HG02870 (cell line): ENCODE results near the gene GLYAT.
A peak's percentile ranks its signal among the peaks of the same experiment; 100 is the strongest.
"Not testable (repeated sequence)": the region's sequence is repeated elsewhere in the genome, so short reads cannot be mapped to it uniquely, and the experiment has no call there.

ENCODE experiments used
- ATAC-seq: cut with Tn5 transposase; IDR thresholded peaks from one replicate; pipeline ENCODE4 v1.9.1; 2021; ENCODE audit warnings: mild to moderate bottlenecking, moderate library complexity; ENCODE audit not compliant: unreplicated experiment

The GLYAT gene

GRCh38 chr11:58744988-58745704, 13.4 kb upstream of the GLYAT start:
- no peak for ATAC-seq

- no peak for ATAC-seq
Measured at GRCh38 chr11:58742981-58743880, 11.5 kb upstream of the GLYAT start.

DNA sequence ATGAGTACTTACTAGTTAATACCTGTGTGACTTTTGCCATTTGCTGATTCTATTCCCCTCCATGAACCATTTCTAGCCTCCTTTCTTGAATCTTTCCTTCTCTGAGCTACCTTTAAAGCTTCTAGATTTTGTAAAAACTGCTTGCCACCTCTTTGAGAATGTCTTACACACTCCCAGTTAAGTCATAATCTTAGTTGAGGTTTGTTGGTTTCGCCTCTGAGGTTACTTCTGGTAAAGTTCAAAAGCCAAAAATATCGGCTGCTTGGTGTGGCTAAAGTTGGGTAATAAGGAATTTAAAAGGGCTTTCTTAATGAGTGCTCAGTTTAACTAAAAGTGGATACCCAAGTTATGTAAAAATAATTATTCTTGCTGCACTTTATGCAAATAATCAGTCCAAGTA, 10.4 kb upstream of the GLYAT start:
- ATAC-seq, result peak; percentile 79

GRCh38 chr11:58741127-58741526, 9.4 kb upstream of the GLYAT start:
- ATAC-seq, result no peak

GRCh38 chr11:58740447-58740846, 8.7 kb upstream of the GLYAT start:
- no peak for ATAC-seq

DNA sequence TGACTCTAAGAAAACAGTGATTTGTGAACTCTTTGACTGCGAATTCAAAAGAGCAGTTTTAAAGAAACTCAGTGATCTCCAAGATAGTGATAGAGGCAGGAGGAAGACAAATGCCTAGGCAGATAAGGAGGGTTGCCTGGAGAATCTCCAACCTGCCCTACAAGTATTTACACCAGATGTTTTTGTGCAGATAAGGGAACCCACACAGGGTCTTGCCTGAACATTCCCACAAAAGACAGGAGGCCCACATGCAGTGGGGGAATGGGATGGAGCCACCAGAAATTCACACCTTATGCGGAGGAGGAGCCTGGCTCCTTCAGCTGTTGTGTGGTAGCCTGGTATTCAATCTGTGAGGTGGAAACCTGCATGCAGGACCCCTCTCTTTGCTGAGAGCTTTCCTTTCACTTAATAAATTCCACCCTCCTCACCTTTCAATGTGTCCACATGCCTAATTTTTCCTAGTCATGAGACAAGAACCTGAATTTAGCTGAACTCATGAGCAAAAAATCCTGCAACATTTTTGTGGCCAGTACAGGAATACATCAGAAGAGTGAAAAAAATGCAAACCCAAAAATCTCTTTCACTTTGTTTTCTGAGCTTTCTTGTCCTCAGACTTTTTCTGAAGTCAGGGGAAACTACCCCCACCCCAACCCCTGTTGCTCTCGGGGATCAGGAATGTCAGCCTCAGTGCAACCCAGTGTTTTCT, 8.1 kb upstream of the GLYAT start:
- ATAC-seq, result no peak

DNA sequence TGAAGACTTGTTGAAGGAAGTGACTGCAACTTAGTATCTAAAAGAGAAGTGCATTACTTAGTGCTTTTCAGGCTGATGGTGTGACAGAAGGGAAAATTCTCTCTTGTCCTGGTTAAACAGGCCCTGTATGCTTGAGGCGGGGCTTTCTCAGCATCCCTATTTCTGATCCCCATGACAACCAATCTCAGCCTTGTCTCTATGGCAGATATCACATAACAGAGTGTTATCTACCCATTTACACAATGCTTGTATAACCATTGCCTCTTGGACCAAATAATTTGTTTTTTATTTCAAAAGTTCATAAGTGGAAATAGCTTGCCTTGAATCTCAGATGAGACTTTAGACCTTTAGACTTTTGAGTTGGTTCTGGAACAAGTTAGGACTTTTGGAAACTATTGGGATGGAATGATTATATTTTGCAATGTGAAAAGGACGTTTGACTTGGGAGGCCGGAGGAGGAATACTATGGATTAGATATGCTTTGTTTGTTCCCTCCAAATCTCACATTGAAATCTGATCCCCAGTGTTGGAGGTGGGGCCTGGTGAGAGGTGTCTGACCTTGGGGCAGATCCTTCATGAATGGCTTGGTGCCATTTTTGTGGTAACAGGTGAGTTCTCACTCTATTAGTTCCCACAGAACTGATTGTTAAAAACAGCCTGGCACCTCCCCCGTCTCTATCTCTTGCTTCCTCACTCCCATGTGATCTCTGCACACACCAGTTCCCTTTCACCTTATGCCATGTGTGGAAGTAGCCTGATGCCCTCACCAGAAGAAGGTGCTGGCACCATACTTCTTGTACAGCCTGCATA, 3.1 kb upstream of the GLYAT start:
- no peak for ATAC-seq

DNA sequence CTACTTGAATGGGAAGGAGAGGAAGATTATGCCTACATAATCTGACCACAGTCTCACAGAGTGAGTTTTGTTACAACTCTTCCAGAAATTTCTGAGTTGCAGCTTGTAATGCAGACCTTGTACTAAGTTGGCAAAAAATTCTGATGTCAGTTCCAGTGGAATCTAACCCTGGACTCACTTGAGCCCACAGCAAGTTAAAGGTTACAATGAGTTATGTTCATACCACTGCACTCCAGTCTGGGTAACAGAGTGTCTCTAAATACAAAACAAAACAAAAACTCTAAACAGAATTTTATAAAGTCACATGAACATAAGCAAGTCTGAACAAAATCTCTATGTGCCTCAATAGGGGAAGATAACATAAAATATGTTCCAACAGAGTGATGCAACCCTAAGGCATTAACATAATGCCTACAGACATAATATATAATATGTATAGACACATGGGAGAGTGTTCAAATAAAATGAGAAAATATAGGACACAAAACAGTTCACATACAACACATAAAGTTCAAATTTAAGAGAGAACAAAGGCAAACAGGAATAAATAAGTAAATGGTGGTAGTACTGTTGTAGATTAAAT, 1.1 kb downstream of the GLYAT start:
- no peak for ATAC-seq

- ATAC-seq, result no peak
Measured at GRCh38 chr11:58727415-58727797, 4.3 kb downstream of the GLYAT start.

DNA sequence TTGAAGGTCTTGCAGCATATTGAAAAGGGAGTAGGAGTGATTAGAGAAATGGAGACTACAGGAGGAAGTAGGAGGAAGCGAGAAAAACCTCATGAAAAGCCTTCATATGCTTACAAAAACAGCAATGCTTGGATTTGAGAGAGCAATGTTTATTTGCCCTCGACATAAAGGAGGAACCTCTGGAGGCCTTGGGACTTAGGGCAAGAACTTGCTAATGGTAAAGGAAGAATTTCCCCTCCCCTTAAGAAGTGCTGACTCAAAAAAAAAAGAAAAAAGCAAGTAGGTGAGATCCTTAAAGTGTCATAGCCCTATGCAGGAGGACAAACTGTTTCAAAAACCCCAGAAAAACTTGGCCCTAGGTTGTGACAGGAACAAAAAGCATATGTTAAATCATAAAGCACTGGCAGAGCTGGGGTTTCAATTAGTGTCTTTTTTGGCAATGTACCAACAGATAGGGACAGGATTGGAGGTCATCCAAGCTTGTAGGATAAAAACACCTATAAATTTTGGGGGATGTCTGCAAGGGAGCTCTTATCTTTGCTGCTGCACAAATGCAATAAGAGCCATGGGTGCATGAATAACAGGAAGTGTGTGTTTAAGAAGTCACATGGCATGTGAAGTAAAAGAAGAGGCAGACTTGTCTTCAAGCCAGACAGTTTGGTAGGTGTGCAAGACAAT, 4.9 kb downstream of the GLYAT start:
- ATAC-seq, result no peak

DNA sequence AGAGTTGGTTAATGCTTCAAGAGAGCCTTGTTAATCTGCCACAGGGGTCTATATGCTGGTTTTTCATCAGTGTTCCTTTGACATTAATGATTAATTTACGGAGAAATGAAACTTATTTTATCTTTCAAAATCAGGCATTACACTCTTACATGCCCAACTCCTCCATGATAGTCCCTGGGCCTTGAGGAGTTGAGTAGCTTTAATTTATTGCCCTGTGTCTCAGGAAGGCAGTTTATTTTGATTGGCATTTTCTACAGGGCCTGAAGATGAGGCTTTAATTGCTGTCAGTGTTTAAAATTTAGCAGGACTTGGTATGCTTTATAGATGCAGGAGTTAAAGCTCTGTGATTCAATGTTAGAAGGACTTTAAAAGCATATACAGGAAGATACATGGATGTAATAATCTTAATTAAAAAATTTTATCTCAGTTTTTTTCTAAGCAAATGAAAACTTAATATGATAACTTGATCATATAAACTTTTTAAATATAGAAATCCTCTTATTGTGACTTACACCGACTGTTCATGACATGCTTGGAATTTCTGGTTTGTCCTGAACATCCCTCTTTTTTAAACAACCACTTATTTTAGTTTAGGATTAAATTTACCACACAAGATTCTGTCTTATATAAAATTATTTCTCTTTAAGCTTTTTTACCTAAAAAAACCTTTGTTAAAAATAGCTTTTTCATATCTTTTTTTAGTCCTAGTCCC, 12.2 kb downstream of the GLYAT start:
- ATAC-seq, result no peak

DNA sequence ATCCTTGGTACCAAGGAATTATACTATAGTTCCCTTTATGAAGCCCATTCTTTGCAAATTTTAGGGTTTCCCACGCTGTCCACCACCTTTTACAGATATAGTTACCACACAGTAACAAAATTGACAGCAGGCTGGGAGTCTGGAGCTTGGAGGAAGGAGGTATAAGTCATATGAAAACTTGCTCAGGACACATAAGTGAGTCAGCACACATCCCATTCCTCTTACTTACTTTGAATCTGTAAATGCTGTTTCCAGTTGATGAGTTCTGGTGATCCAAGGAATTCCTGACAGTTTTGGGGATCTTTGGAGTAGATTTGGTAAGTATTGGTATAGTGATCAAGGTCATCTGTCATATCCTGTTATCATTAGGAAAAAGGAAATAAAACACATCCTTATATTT, 19.2 kb downstream of the GLYAT start:
- no peak for ATAC-seq

DNA sequence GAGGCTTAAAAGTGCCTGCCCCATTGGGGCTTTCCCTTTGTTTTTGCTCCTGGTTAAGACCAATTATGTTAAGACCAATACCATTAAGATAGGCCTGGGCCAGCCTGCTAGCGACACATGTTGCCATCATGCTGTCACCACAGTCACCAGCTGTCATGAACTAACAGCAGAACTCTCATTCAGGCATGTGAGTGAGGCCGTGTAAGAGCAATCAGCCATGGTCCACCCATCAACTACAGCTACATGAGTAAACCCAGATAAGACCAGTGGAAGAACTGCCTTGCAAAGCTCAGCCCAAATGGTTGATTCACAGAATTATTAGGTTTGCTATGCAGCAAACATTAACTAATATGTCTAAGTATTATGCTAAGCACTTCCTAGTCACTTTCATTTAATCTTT, 19.9 kb downstream of the GLYAT start:
- no peak for ATAC-seq

GRCh38 chr11:58707767-58708166, 24.0 kb downstream of the GLYAT start:
- ATAC-seq, result no peak

DNA sequence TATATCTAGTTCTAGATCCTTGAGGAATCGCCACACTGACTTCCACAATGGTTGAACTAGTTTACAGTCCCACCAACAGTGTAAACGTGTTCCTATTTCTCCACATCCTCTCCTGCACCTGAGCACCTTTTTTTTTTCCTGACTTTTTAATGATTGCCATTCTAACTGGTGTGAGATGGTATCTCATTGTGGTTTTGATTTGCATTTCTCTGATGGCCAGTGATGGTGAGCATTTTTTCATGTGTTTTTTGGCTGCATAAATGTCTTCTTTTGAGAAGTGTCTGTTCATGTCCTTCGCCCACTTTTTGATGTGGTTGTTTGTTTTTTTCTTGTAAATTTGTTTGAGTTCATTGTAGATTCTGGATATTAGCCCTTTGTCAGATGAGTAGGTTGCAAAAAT, 34.9 kb downstream of the GLYAT start:
- ATAC-seq, result not testable (repeated sequence)

DNA sequence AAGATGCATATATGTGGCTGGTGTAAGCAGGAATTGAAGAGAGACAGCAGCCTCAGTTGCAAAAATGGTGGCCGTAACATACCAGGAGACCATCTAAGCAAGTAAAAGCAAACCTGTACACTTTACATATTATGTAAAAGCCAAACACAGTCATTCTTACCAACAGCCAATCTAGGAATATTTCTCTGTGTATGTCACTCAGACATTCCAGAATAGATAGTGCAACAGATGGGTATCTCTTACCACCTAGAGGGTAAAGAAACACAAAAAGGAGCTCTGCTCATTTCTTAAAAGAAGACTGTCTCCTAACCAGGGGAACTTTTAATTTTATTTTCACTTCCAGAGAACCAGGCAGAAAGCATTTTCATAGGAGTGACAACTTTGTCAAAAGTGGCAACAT, 38.7 kb downstream of the GLYAT start:
- no peak for ATAC-seq

DNA sequence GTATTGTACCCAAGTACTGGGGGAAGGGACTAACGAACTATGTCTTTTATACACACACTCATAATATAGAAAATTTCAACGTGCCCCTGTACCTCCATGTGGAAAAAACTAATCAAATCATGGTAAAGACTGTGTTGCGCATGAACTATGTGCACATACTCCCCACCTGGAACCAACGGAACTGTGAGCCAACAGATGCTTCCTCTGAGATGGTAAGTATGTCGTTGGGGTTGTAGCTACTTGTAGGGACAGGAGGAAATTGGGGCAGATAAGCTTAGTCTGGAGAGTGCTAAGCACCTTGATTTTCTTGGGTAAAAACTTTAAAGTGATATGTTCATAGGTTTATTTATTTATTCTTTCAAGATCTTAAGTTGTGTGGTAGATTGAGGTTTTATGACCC, 40.1 kb downstream of the GLYAT start:
- ATAC-seq, result no peak

GRCh38 chr11:58688789-58689503, 42.8 kb downstream of the GLYAT start:
- no peak for ATAC-seq
